Subcutaneous abdominal adipose tissue (tissue), 5 donors: ENCODE data around the gene FTL.
A peak's percentile ranks its signal among the peaks of the same experiment; 100 is the strongest.

Experiments used
- H3K27ac ChIP-seq: one replicate; pipeline ENCODE4 v1.7.0; 2013; ENCODE audit warnings: low read depth, mild to moderate bottlenecking, inconsistent platforms, low read length, moderate library complexity
- H3K27me3 ChIP-seq, 5 donors: one replicate each; pipeline ENCODE4 v1.7.0; 2013; ENCODE audit warnings: low read length in 5 of 5, inconsistent platforms in 1 of 5; ENCODE audit not compliant: control insufficient read depth in 5 of 5, insufficient read depth in 4 of 5
- H3K36me3 ChIP-seq, 5 donors: one replicate each; pipeline ENCODE4 v1.7.0; 2013; ENCODE audit warnings: low read length in 5 of 5; ENCODE audit not compliant: control insufficient read depth in 5 of 5, insufficient read depth in 5 of 5
- H3K4me1 ChIP-seq, 5 donors: one replicate each; pipeline ENCODE4 v1.7.0; 2013; ENCODE audit warnings: low read length in 5 of 5, mild to moderate bottlenecking in 3 of 5, moderate library complexity in 1 of 5; ENCODE audit not compliant: control insufficient read depth in 5 of 5, insufficient read depth in 5 of 5
- H3K4me3 ChIP-seq, 5 donors: one replicate each; pipeline ENCODE4 v1.7.0; 2013; ENCODE audit warnings: low read length in 5 of 5, low read depth in 1 of 5
- H3K9ac ChIP-seq, 5 donors: one replicate each; pipeline ENCODE4 v1.7.0; 2013; ENCODE audit warnings: low read length in 5 of 5, mild to moderate bottlenecking in 4 of 5, moderate library complexity in 3 of 5
- H3K9me3 ChIP-seq, 5 donors: one replicate each; pipeline ENCODE4 v1.7.0; 2013; ENCODE audit warnings: low read length in 5 of 5; ENCODE audit not compliant: control insufficient read depth in 5 of 5
- donor health status: healthy.
- donor health status: healthy.
- donor health status: healthy.
- donor health status: healthy.
- donor health status: healthy.

FTL gene

GRCh38 chr19:48955308-48955958, 9.7 kb upstream of the FTL start:
- Histone ChIP-seq H3K4me1 (peaks cover 3 to 22% (median 19%) of the 10 kb centered on the region in 5 donors), H3K9me3 (no peaks in the 10 kb centered on the region), H3K4me3 (peak overlapping the region; percentile 74 to 95 (median 86)), H3K27ac (peak overlapping the region; percentile 76), H3K27me3 (no peaks in the 10 kb centered on the region), H3K9ac (peak overlapping the region; percentile 81 to 95 (median 90)), H3K36me3 (peaks cover 0 to 3% (median 2%) of the 10 kb centered on the region in 5 donors)

GRCh38 chr19:48958006-48958405, 7.1 kb upstream of the FTL start:
- H3K36me3 ChIP-seq: peaks cover 0 to 3% (median 2%) of the 10 kb centered on the region in 5 donors
- H3K9ac ChIP-seq: no peak overlapping the region
- peaks cover 3 to 31% (median 30%) of the 10 kb centered on the region in 5 donors for H3K4me1 ChIP-seq
- no peaks in the 10 kb centered on the region for H3K9me3 ChIP-seq
- H3K27me3 ChIP-seq: no peaks in the 10 kb centered on the region
- H3K4me3 ChIP-seq: no peak overlapping the region
- H3K27ac ChIP-seq: no peak overlapping the region

- Histone ChIP-seq H3K36me3 (peaks cover 0 to 3% (median 2%) of the 10 kb centered on the region in 5 donors), H3K9me3 (no peaks in the 10 kb centered on the region), H3K4me3 (no peak overlapping the region), H3K27ac (no peak overlapping the region), H3K27me3 (no peaks in the 10 kb centered on the region), H3K9ac (no peak overlapping the region), H3K4me1 (peaks cover 4 to 42% (median 41%) of the 10 kb centered on the region in 5 donors)
Measured at GRCh38 chr19:48959341-48960239, 5.5 kb upstream of the FTL start.

- Histone ChIP-seq H3K27me3 (no peaks in the 10 kb centered on the region), H3K4me3 (no peak overlapping the region), H3K4me1 (peaks cover 2 to 39% (median 34%) of the 10 kb centered on the region in 5 donors), H3K9me3 (no peaks in the 10 kb centered on the region), H3K27ac (peak overlapping the region; percentile 99), H3K36me3 (peaks cover 0 to 5% (median 3%) of the 10 kb centered on the region in 5 donors), H3K9ac (no peak overlapping the region)
Measured at GRCh38 chr19:48961051-48961649, 4.0 kb upstream of the FTL start.

GRCh38 chr19:48961673-48962028, 3.5 kb upstream of the FTL start:
- Histone ChIP-seq H3K9me3 (no peaks in the 10 kb centered on the region), H3K4me1 (peaks cover 2 to 42% (median 37%) of the 10 kb centered on the region in 5 donors), H3K27me3 (no peaks in the 10 kb centered on the region), H3K9ac (no peak overlapping the region), H3K4me3 (no peak overlapping the region), H3K27ac (peak overlapping the region; percentile 99), H3K36me3 (peaks cover 0 to 8% (median 5%) of the 10 kb centered on the region in 5 donors)

GRCh38 chr19:48962029-48962848, 2.9 kb upstream of the FTL start:
- H3K4me1 ChIP-seq: peaks cover 2 to 48% (median 43%) of the 10 kb centered on the region in 5 donors
- H3K9me3 ChIP-seq: no peaks in the 10 kb centered on the region
- H3K27me3 ChIP-seq: no peaks in the 10 kb centered on the region
- H3K9ac ChIP-seq: peak overlapping the region in 3 of 5 donors; percentile 1 to 66 (median 43)
- H3K27ac ChIP-seq: peak overlapping the region; percentile 99
- peaks cover 0 to 13% (median 7%) of the 10 kb centered on the region in 5 donors for H3K36me3 ChIP-seq
- peak overlapping the region in 2 of 5 donors; percentile 6 to 37 for H3K4me3 ChIP-seq

GRCh38 chr19:48962849-48963165, 2.3 kb upstream of the FTL start:
- no peaks in the 10 kb centered on the region for H3K27me3 ChIP-seq
- peaks cover 0 to 14% (median 7%) of the 10 kb centered on the region in 5 donors for H3K36me3 ChIP-seq
- H3K9me3 ChIP-seq: no peaks in the 10 kb centered on the region
- H3K4me1 ChIP-seq: peaks cover 4 to 54% (median 49%) of the 10 kb centered on the region in 5 donors
- peak overlapping the region; percentile 99 for H3K27ac ChIP-seq
- no peak overlapping the region for H3K4me3 ChIP-seq
- H3K9ac ChIP-seq: peak overlapping the region in 2 of 5 donors; percentile 43 to 66

GRCh38 chr19:48963371-48964204, 1.5 kb upstream of the FTL start:
- H3K9me3 ChIP-seq: no peaks in the 10 kb centered on the region
- peak overlapping the region; percentile 42 to 97 (median 68) for H3K4me3 ChIP-seq
- H3K36me3 ChIP-seq: peaks cover 0 to 21% (median 7%) of the 10 kb centered on the region in 5 donors
- H3K9ac ChIP-seq: peak overlapping the region; percentile 65 to 97 (median 82)
- H3K27ac ChIP-seq: peak overlapping the region; percentile 99
- H3K4me1 ChIP-seq: peaks cover 8 to 62% (median 56%) of the 10 kb centered on the region in 5 donors
- H3K27me3 ChIP-seq: no peaks in the 10 kb centered on the region
